ENCODE measurements around the gene CAST. TPM values are rescaled to one million over a fixed set of nuclear protein-coding genes. Genes with fewer than 3 reads are reported as not detected.

Gene CAST
- total RNA-seq, 1 experiment from 2014 or later, result 61.0 TPM

GRCh38 chr5:96822686-96823459 lies 160.7 kb downstream of the CAST start:
- no peak overlapping the region for H3K4me3 ChIP-seq
- DNase-seq, result no peak

GRCh38 chr5:96823900-96824380 lies 161.8 kb downstream of the CAST start:
- Histone ChIP-seq H3K36me3 (no peaks in the 10 kb centered on the region), H3K27me3 (no peaks in the 10 kb centered on the region), H3K4me3 (no peak overlapping the region), H3K27ac (no peak overlapping the region), H3K4me1 (peaks cover 17% of the 10 kb centered on the region), H3K9me3 (replicated peaks) (no peaks in the 10 kb centered on the region)
- DNase-seq, result no peak

More at GRCh38 chr5:96822686-96823459, 160.7 kb downstream of the CAST start:
- no peaks in the 10 kb centered on the region for H3K9me3 ChIP-seq (replicated peaks)
- no peaks in the 10 kb centered on the region for H3K27me3 ChIP-seq
- H3K27ac ChIP-seq, result no peak overlapping the region
- H3K4me1 ChIP-seq, result peaks cover 17% of the 10 kb centered on the region
- H3K36me3 ChIP-seq, result no peaks in the 10 kb centered on the region

Other genes with a start within 250 kb of the CAST start
- not detected in 2 replicates for gene PCSK1, start 229.1 kb upstream of the CAST start, total RNA-seq (2014; rRNA removed; shearing (Covaris generic))
- 7.9 and 8.5 TPM in 2 replicates for gene ERAP1, start 145.6 kb downstream of the CAST start, total RNA-seq (2014; rRNA removed; shearing (Covaris generic))
- 4.2 and 6.7 TPM in 2 replicates for gene ERAP2, start 214.1 kb downstream of the CAST start, total RNA-seq (2014; rRNA removed; shearing (Covaris generic))